Peyer's patch (tissue), 4 donors: ENCODE data around the gene GPX6.

Source experiments
- CTCF ChIP-seq, 6 experiments: fragments of 450-650 bp in 4 of 6; fragments of 200-600 bp in 2 of 6; sonication (generic) in 1 of 6; IDR thresholded peaks; one replicate each; pipeline ENCODE4 v1.5.1; 2017 to 2019; ENCODE audit warnings: antibody characterized with exemption in 6 of 6, mild to moderate bottlenecking in 3 of 6, moderate library complexity in 1 of 6
- POLR2A ChIP-seq, 2 donors: fragments of 450-650 bp; IDR thresholded peaks; one replicate each; pipeline ENCODE4 v1.5.1; 2017; ENCODE audit warnings: antibody characterized with exemption in 2 of 2, mild to moderate bottlenecking in 2 of 2, moderate library complexity in 2 of 2

- TF ChIP-seq CTCF (IDR thresholded peaks at IDR 0.05) (no peak), POLR2A (IDR thresholded peaks at IDR 0.05) (no peak)
These were observed 18.3 kb downstream of the GPX6 start for GRCh38 chr6:28497306-28497705.
